ENCODE measurements around the gene CHAC1.

GRCh38 chr15:40955930-40956540 lies 2.8 kb downstream of the CHAC1 start:
- TF ChIP-seq EZH2 (IDR thresholded peaks at IDR 0.05; ENCODE audit: low read depth) (no peak), CTCF (conservative IDR thresholded peaks at IDR 0.05) (no peak)

All from PC-9 (cell line).